Measurements from ENCODE around the gene GARIN5B. TPM values are rescaled to one million over a fixed set of nuclear protein-coding genes. Genes with fewer than 3 reads are reported as not detected.

Gene GARIN5B
- total RNA-seq, 3 donors from 2014 or later, result not detected

GRCh38 chr19:55377356-55378131 lies 14.5 kb upstream of the GARIN5B start:
- DNase-seq (ENCODE audit: low spot score in 2 of 2), result no peak
- Histone ChIP-seq H3K4me3 (no peak overlapping the region), H3K36me3 (no peaks in the 10 kb centered on the region), H3K9me3 (no peaks in the 10 kb centered on the region), H3K4me1 (no peaks in the 10 kb centered on the region), H3K27me3 (peaks cover 0 to 17% of the 10 kb centered on the region in 2 donors), H3K27ac (no peak overlapping the region)
- TF ChIP-seq CTCF (IDR thresholded peaks at IDR 0.05) (no peak), POLR2A (IDR thresholded peaks at IDR 0.05) (no peak), POLR2AphosphoS5 (IDR thresholded peaks at IDR 0.05) (no peak)
- intact Hi-C loops (cut with DNase I; ENCODE audit: low total_unique reads), result no loop called here

DNA sequence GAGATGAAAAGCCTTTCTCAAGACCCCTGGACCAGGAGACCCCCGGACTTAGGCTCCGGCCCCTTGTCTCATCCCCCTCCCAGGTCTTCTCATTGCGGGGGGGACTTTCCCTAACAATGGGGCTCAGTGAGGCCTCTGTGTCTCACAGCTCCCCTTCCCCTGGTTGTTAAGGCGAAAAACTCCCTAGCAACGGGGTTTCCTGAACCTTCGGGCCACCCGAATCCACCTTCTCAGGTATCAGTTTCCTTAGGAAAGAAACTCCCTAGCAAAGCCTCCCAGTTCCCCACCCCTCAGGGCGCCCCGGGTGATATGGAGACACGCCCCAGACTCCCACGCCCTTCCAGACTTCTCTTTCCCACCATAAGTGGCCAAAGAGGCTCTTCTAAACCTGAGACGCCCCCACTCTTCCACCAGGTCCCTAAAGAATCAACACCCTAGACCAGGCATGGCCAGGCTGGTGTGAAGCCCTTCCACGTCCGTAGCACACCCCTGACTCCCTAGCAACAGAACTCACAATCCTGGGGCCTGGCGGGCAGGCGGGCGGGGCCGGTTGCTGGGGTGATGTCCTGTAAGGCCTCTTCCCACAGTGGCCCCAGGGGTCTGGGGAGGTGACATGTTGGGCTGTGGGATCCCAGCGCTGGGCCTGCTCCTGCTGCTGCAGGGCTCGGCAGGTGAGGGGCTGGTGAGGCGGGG lies 13.3 kb upstream of the GARIN5B start, which contains the start of gene TMEM190:
Gene TMEM190 (plus strand): TSS at position 586 of the 693 bp plus-strand sequence. CDS start 28 bp downstream, at position 614.
- Histone ChIP-seq H3K27ac (no peak within 1 kb of the TSS), H3K36me3 (no peaks in the 10 kb centered on the region), H3K9me3 (no peaks in the 10 kb centered on the region), H3K4me3 (no peak within 1 kb of the TSS), H3K4me1 (no peaks in the 10 kb centered on the region), H3K27me3 (peaks cover 0 to 29% of the 10 kb centered on the region in 2 donors)
- TF ChIP-seq POLR2AphosphoS5 (IDR thresholded peaks at IDR 0.05) (no peak), CTCF (IDR thresholded peaks at IDR 0.05) (no peak), POLR2A (IDR thresholded peaks at IDR 0.05) (no peak)
- intact Hi-C loops (cut with DNase I; ENCODE audit: low total_unique reads), result no loop called here
- no peak for DNase-seq (ENCODE audit: low spot score in 2 of 2)

- peak overlapping the region in 1 of 2 donors; percentile 4 for H3K27ac ChIP-seq
- no peak for DNase-seq (ENCODE audit: low spot score in 2 of 2)
- peaks cover under 1 to 6% of the 10 kb centered on the region in 2 donors for H3K4me1 ChIP-seq
- intact Hi-C loops (cut with DNase I; ENCODE audit: low total_unique reads), result no loop called here
- no peaks in the 10 kb centered on the region for H3K36me3 ChIP-seq
- no peaks in the 10 kb centered on the region for H3K9me3 ChIP-seq
- no peak for TF ChIP-seq POLR2AphosphoS5 (IDR thresholded peaks at IDR 0.05)
- peaks cover 7 to 49% of the 10 kb centered on the region in 2 donors for H3K27me3 ChIP-seq
- peak overlapping the region in 1 of 3 donors; percentile 50 for H3K4me3 ChIP-seq
These were observed 11.1 kb upstream of the GARIN5B start for GRCh38 chr19:55373993-55374757.

GRCh38 chr19:55373306-55373992 lies 10.4 kb upstream of the GARIN5B start:
- Histone ChIP-seq H3K4me3 (no peak overlapping the region), H3K27ac (no peak overlapping the region), H3K36me3 (no peaks in the 10 kb centered on the region), H3K9me3 (no peaks in the 10 kb centered on the region), H3K4me1 (peaks cover 4 to 6% of the 10 kb centered on the region in 2 donors), H3K27me3 (peaks cover 12 to 56% of the 10 kb centered on the region in 2 donors)
- intact Hi-C loops (cut with DNase I; ENCODE audit: low total_unique reads), result no loop called here
- TF ChIP-seq POLR2AphosphoS5 (IDR thresholded peaks at IDR 0.05) (no peak), CTCF (IDR thresholded peaks at IDR 0.05) (no peak), POLR2A (IDR thresholded peaks at IDR 0.05) (no peak)
- no peak for DNase-seq (ENCODE audit: low spot score in 2 of 2)
